GM13977 (cell line): Measurements from ENCODE around the gene TRIM66.

ENCODE experiments used
- DNase-seq: peaks from one replicate; pipeline ENCODE4 v3.0.0; 2012; ENCODE audit warnings: low spot score
- in situ Hi-C: fragments of 300-500 bp; cut with MboI; formaldehyde crosslinking; loops from one replicate; pipeline ENCODE4 v1.12.0; 2022; ENCODE audit warnings: low sequenced_read_pairs, low pct_unique_long_range_greater_than_20kb, mixed read lengths, inconsistent platforms; ENCODE audit not compliant: unreplicated experiment
- TF ChIP-seq, protein P1 (sequence below): IDR thresholded peaks from 2 replicates; pipeline ENCODE4 v1.5.1; 2012; ENCODE audit warnings: mild to moderate bottlenecking, control low read depth; ENCODE audit not compliant: insufficient read depth; ENCODE audit errors: extremely low read depth, missing control alignments

The TRIM66 gene

GRCh38 chr11:8720352-8720751, 37.9 kb upstream of the TRIM66 start:
- DNase-seq, result no peak
- TF ChIP-seq, protein P1, sequence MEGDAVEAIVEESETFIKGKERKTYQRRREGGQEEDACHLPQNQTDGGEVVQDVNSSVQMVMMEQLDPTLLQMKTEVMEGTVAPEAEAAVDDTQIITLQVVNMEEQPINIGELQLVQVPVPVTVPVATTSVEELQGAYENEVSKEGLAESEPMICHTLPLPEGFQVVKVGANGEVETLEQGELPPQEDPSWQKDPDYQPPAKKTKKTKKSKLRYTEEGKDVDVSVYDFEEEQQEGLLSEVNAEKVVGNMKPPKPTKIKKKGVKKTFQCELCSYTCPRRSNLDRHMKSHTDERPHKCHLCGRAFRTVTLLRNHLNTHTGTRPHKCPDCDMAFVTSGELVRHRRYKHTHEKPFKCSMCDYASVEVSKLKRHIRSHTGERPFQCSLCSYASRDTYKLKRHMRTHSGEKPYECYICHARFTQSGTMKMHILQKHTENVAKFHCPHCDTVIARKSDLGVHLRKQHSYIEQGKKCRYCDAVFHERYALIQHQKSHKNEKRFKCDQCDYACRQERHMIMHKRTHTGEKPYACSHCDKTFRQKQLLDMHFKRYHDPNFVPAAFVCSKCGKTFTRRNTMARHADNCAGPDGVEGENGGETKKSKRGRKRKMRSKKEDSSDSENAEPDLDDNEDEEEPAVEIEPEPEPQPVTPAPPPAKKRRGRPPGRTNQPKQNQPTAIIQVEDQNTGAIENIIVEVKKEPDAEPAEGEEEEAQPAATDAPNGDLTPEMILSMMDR, result no peak
- in situ Hi-C loops, result no loop called here

- TF ChIP-seq, protein P1, result no peak
- in situ Hi-C loops, result no loop called here
- no peak for DNase-seq
These were observed 37.3 kb upstream of the TRIM66 start for GRCh38 chr11:8719721-8720120.

GRCh38 chr11:8719211-8719649, 36.8 kb upstream of the TRIM66 start:
- in situ Hi-C loops, result no loop called here
- TF ChIP-seq, protein P1, result no peak
- DNase-seq, result no peak

DNA sequence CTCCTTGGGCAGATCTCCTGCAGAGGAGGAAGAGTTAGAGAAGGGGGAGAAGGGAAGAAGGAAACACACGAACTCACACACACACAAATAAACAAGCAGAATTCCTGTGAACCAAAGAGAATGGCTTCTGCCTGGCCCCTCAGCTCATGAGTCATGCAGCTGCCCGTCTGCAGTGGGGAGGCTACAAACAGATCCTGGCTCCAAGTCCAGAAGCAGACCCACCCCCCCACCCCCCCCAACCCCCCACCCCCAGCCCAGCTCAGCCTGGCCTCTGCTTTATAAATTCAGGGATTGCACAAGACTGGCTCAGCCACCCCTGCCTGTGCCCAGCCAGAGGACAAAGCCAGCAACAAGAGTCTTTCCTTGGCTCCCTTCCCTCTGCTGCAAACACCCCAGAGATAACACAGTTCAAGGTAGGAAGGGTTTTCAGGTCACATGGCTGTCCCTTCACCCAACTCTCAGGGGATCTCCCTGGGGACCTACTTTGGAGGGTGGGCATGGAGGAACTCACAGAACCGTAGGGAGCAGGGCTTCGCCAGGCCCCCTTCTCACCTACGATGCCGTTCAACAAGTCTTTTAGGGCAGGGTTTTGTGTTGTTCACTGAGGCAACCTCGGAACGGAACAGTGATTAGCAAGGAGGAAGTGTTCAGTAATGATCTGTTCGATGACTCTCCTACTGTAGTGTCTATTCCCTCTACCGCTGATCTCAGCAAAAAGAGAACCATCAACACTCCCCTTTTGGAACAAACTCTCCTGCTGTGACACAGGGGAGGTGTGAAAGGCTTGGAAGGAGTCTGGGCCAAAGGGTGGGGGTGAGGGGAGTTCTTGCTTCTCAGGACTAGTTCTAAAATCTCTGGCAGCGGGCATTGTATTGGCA, 35.6 kb upstream of the TRIM66 start:
- in situ Hi-C loops, result no loop called here
- DNase-seq, result no peak
- TF ChIP-seq, protein P1, result no peak

DNA sequence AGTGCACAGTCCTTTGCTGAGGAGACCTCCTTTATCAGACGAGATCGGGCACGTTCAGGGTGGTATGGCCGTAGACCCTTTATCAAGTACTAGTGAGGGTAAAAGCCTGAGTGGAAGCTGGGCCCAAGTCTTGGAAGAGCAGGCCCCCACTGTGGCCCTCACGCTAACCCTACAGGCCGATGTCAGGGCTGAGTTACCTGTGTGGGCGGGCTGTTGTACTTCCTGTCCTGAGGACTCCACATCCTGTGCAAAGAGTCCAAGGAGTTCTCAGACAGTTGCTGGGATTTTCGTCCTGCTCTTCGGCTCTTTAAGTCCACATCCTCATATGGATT, 35.0 kb upstream of the TRIM66 start:
- TF ChIP-seq, protein P1, result no peak
- no peak for DNase-seq
- in situ Hi-C loops, result no loop called here

DNA sequence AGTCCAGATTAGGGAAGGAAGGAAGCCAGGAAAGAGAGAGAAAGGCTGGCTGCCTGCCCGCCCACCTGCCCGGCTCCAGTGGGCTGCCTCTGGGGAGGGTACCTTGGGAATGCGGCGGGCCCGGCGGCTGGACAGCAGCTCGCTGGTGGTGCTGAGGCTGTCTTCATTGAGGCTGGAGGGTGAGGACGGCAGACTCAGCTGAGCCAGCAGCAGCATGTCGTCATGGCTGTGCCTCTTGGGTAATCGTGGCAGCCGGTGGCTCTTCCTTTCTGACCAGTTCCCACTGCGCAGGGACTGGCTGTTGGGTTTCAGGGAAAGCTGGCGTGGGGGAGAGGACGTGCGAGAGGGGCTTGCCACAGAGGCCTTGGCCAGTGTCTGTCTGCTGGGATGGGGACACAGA, 33.0 kb upstream of the TRIM66 start:
- TF ChIP-seq, protein P1, result no peak
- no peak for DNase-seq
- in situ Hi-C loops, result no loop called here
